Measurements from ENCODE around the gene PACSIN1.

Gene PACSIN1

DNA sequence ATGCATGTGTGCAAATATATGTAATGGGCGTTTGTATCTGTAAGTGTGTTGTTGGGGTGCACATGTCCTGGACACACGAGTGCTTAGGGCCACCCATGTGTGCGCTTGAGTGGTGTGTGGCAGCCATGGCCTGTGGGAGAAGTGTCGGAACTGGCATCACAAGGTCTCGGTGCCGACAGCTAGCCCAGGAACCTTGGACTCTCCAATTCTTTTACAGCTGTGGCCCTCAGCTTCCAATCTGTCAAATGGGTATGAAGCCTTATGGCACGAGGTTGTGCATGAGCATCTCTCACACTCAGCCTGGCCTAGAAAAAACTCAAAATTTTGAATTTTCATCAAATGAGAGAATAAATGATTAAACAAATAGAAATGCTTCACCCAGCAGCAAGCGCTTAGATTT is 48.2 kb downstream of the PACSIN1 start:
- DNase-seq (ENCODE audit: extremely low read depth in 1 of 2, low read depth in 1 of 2) = no peak

DNA sequence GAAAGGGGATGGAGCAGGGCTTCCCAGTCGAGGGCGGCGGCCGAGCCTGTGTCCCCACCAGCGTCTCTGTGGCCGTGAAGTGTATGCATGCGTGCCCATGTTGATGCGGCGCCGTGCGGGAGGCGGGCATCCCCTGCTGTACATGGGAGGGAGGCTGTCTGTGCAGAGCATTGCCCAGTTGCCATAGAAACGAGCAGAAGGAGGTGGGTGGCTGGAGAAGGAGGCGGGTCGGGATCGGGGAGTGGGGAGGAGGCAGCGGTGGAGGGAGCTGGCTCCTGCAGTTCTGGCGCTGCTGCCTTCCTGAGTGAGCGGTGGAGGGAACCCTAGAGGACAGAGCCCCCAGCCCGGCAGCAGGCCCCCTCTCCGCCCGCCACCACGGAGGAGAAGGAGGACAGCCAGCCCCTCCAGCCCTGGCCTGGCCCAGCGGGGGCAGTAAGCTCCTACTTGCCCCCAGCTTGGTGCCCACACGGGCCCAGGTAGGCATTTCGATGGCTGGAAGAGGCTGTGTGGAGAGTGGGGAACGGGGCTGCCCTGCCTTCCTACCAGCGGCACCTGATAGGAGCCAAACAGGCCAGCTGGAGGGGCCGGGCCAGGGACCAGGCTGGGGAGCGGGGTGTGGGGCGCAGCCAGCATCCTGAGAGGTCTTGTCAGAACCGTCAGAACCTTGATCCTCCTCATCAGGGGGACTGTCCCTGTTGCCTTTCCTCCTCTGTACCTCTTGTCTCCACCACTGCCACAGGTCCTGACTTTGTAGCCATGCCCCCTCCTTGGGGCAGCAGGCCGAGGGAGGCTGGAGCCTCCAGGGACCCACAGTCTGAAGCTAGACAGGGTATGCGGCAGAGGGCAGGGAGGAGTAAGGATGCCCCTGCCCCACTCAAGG is 49.0 kb downstream of the PACSIN1 start:
- DNase-seq (ENCODE audit: extremely low read depth in 1 of 2, low read depth in 1 of 2) = no peak

DNA sequence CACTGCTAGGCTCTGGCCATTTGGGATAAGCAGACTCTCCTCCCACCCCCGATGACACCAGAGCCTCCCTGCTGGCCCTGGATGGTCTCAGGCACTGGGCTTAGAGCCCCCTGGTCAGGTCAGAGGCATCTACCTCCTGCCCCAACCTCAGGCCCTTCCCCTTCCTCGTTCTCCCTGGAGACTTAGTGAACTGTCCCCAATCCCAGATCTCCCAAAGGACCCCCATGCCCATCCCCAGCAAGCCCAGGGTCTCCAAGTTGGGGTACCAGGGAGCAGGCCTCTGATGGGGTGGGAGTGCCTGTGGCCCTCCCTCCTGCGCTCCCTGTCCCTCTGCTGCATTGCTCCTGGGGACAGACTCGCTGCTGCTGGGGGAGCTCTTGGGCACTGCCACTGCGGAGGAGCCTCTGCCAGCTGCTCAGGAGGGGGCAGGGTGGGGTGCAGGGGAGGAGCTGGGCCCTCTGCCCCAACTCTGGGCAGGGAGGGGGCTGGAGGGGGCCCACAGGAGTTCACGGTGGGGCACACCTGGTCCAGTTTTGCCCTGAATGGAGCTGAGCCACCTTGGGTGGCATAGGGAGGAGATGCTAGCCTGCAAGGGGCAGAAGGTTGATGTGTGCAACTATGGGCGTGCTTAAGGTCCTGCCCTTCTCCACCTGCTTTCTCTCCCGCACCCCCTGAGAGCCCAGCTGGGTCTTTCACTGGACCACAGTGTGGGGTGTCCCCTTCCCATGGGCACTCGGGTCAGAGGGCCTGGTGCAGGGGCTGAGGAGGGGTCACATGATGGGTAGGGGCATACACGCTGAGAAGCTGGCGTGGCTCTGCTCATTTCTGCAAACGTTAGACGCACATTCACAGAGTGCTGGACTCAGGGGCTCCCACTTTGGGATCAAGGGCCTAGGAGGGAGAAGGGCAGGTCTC is 49.9 kb downstream of the PACSIN1 start:
- DNase-seq (ENCODE audit: extremely low read depth in 1 of 2, low read depth in 1 of 2) = no peak

DNA sequence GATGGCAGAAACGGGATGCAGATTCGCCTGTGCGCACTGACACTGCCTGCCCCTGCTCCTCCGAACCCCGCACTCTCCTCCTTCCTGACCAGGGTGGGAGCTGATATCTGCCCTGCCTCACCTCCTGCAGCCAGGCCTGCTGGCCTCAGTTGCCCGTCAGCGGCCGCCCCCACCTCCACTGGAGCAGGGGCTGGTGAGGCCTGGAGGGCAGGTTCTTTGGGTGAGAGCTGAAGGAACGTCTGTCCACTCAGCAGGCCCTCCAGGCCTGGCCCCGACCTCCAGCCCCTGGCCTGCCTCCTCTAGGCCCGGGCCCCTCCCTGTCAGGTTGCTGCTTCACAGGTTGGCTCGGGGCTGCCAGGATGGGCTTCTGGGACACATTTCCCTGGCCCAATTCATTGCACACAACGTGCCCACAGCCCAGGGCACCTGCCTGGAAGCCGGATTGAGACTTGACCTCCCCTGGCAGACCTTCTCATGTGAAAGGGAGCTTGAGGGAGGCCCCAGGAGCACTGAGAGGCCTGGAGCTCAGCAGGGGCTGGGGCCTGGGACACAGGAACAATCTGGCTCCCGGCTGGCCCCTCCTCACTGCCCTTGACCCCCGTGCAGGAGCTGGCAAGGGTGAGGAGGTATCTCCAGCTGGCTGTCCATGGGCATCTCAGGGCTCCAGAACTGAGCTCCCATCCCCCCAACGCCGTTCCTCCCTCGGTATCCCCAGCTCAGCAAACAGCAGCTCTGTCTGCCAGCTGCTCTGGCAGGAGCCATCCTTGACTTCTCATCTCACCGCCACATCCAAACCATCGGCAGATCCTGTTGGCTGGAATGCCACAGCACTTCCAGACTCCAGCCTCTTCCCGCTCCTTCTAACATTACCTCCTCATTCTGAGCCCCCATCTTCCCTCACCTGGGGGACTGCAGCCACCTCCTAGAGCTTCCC is 50.8 kb downstream of the PACSIN1 start:
- no peak for DNase-seq (ENCODE audit: extremely low read depth in 1 of 2, low read depth in 1 of 2)

DNA sequence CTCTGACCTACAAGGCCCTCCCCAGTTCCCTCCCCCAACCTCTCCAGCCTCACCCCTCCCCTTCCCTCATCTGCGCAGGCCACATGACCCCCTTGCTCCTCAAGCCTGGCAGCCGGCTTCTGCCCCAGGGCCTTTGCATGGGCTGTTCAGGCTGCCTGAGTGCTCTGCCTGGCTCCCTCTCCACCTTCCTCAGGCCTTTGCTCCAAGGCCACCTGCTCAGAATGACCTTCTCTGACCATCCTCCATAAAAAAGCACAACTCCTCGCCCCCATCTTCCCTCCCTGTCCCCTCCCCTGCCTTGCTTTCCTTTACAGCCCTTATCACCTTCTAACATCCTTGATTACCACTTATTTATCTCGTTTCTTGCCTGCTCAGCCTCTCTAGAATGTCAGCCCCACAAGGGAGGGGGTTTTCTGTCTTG is 51.6 kb downstream of the PACSIN1 start:
- no peak for DNase-seq (ENCODE audit: extremely low read depth in 1 of 2, low read depth in 1 of 2)

DNA sequence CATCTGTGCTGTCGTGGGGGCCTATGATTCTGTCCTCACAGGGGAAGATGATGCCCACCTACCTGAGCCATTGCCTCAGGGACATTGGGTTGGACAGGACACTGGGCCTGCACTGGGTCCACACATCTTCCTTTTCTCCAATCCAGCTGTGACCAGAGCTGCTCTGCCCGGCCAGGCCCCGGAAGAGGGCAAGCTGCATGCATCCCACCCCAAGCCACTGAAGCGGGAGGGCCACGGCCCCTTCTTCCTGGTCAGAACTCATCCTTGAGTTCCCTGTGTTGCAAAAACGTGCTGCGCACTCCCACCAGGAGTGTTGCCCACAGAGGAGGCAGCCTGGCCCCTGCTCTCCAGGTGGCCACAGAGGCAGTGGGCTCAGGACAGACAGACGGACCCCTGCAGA is 52.1 kb downstream of the PACSIN1 start:
- DNase-seq (ENCODE audit: extremely low read depth in 1 of 2, low read depth in 1 of 2) = no peak

DNA sequence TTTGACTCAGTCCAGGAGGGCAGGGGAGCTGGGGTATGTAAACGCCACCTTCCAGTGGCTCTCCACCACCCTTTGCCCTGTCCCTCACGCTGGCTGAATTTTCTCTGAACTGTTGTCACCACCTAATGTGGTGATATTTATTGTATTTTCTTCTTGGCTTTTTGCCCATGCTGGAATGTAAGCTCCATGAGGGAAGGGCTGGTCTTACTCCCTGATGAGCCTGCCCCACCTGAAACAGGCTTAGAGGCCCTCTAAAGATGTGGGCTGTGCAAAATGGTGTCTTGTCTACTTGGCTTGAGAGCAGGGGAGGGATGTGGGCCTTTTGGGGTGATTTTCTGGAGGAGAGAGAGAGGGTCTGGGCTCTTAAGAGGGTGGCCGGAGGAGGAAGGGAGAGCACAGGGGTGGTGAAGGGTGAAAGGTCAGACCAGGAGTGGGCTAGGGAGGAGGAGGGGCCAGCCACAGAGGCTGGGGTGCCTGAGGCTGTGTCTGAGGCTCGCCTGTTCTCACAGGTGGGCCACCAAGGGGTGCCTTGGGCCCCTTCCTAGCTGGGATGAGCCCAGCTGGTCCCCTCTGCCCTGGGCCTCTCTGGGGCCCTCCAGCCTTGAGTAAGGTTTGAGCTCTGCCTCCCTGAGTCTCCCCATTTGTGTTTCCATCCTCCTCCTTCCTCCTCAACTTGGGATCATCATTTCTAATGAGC is 52.9 kb downstream of the PACSIN1 start:
- DNase-seq (ENCODE audit: extremely low read depth in 1 of 2, low read depth in 1 of 2) = no peak

DNA sequence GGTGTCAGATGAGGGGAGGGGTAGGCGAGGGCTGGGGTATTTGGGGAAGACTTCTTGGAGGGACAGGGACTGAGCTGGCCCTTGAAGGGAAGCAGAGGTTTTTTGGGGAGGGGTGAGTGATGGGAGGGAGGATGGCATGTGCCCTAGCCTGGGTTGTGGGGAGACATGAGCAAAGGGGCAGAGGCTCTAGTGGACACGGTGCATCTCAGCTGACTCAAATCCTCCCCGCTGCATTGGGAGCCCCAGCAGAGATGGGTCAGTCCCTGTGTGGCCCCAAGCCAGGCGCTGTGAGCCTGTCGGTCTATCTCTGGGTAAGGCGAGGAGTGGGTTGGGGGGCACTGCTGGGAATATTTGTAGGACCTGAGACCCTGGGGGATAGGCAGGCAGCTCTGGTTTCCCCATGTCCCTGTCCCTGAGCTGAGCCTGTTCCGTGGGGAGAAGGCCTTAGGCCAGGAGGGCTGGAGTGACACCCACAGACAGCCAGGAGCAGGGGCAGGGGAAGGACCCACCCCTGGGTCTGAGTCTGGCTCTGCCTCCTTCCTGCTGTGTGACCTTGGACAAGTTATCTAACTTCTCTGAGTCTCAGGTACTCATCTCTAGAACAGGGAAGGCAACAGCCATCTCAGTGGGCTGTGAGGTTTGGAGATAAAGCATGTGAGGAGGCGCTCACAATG is 54.2 kb downstream of the PACSIN1 start:
- no peak for DNase-seq (ENCODE audit: extremely low read depth in 1 of 2, low read depth in 1 of 2)

DNA sequence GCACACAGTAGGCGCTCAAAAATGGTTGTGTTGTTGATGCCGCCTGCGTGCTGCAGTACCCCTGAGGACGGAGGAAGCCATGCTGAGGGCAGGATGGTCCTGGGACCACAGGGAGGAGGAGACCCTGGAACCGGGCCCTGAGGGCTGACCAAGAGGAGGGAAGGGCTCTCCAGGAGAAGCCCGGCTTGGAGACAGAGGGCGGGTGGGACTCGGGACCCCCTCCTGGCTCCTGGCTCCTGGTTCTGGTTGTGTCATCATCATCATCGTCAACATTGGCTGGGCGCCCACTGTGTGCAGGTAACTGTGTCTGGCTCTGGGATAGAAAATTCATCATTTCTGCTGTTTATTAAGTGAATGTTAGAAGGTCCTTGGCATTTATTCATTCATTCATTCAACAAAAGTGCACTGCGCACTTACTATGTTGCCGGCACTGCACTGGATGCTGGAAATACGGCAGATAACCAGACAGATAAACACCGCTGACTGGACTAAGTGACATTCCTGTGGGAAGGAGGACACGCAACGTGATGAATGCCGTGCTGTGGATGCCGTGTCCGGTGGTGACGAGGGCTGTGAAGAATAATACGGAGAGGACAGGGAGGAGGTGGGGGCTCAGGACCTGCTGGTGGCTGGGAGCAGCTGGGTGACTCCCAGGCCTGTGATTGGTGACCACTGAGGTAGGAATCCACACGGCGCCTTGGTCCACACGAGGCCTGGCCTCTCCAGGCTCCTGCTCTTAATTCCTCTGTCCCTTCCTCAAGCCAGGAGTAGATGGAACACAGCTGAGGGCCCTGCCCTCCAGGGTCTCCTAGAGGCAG is 55.0 kb downstream of the PACSIN1 start:
- no peak for DNase-seq (ENCODE audit: extremely low read depth in 1 of 2, low read depth in 1 of 2)

DNA sequence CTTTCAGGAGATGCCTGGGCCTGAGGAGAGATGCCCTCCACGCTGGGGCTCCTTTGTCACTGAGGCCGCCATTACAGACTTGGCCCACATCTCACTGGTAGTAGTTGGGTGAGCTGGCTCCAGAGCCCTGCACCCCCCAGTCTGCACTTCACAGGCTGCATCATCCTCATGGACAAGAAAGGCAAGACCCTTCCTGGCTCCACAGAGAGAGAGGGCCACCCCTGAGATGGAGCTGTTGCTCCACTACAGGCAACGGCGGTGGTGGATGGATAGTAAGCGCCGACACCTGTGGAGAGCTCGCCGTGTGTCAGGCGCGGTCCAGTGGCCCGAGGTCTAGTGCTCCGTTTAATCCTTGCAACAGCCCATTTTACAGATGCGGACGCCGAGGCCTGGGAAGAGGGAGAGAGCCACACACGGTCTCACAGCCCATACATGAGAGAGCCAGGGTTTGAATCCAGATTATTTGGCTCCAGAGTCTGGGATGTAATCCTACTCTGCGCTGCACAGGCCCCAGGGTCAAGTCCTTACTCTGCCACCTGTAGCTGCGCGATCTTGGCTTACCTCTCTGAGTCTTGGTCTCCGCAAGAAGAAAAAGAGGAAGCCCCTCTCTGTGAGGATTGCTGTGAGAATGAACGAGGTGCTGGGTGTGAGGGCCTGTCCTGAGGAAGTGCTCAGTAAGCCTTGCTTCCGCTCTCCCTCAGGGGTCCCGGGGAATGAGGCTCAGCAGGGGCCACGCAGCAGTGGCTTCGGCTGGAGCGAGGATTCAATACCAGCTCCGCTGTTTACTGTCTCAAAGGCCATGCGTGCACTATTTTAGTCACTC is 55.8 kb downstream of the PACSIN1 start:
- no peak for DNase-seq (ENCODE audit: extremely low read depth in 1 of 2, low read depth in 1 of 2)

DNA sequence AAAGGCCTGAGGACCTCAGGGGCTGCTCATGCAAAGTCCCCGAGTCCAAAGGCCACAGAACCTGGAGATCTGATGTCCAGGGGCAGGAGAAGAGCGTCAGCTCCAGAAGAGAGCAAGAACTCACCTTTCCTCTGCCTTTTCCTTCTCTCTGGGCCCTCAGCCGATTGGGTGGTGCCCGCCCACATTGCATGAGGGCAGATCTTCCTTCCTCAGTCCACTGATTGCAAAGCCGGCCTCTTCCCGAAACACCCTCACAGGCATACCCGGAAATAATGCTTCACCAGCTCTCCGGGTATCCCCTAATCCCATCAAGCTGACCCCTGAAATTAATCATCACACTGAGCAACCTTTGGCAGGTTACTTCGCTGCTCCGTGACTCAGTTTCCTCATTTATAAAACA is 56.9 kb downstream of the PACSIN1 start:
- no peak for DNase-seq (ENCODE audit: extremely low read depth in 1 of 2, low read depth in 1 of 2)

DNA sequence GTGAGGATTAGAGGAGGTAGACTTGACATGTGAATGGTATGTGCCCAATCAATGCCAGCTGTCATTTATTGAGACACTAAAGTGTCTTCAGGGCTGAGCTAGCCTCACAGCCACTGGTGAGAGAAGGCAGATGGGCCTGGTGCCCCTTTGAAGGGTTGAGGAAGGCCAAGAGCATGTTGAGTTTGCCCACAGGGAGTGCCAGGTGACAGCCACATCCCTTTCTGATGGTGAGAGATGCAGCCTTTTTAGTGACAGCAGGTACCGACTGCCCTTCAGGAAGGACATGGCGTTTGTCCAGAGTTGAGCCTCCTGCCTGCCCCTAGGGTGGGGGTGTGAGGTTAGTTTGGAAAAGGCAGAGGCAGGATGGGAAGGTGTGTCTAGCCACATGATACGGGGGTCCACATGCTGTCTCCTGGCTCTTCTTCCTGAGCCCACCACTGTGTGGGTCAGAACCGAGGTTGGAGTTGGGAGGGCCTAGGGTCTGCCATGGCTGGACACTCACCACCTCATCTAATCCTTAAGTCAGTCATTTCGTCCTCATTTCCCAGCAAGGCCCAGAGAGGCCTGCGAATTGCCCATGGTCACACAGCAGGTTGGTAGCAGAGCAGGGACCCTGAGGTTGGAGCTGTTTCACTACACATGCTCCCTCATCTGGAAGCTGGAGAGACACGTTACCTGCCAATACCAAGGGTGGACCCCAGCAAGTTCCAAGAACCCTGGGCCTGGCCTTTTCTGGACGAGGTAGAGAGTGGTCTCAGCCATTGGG is 57.7 kb downstream of the PACSIN1 start:
- DNase-seq (ENCODE audit: extremely low read depth in 1 of 2, low read depth in 1 of 2) = no peak

DNA sequence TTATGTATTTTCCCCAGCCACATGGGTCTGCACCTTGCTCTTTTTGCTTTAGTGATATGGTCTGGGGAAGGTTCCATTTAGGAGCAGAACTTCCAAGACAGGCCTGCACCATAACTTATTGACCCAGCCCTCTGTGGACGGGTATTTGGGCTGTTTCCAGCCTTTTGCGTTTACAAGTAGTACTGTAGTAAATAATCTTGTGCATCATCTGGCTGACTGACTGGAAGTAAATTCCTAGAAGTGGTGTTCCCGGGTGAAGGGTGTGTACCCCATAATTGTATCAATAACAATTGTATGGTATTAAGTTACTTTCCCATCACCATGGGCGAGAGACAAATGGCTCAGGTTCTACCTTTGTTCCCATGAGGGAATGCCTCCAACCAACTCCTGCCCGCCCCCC is 58.6 kb downstream of the PACSIN1 start:
- DNase-seq (ENCODE audit: extremely low read depth in 1 of 2, low read depth in 1 of 2) = no peak

DNA sequence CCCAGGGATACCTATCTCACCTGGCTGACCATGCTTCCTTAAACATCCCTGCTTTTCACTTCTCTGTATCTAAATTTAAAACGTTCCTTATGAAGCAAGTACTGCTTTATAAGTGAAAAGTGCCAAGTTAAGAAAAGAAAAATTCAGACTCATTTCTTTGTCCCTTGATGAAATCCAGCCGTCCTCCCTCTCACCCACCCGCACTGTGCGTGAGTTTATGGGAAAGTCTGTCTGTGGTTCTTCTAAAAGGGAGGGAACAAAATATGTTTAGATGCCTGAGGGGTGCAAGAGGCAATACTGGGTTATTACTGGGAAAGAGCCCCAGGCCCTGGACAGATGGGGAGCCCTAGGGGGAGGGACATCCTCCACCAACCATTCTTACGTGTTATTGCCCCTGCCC is 59.1 kb downstream of the PACSIN1 start:
- DNase-seq (ENCODE audit: extremely low read depth in 1 of 2, low read depth in 1 of 2) = no peak

DNA sequence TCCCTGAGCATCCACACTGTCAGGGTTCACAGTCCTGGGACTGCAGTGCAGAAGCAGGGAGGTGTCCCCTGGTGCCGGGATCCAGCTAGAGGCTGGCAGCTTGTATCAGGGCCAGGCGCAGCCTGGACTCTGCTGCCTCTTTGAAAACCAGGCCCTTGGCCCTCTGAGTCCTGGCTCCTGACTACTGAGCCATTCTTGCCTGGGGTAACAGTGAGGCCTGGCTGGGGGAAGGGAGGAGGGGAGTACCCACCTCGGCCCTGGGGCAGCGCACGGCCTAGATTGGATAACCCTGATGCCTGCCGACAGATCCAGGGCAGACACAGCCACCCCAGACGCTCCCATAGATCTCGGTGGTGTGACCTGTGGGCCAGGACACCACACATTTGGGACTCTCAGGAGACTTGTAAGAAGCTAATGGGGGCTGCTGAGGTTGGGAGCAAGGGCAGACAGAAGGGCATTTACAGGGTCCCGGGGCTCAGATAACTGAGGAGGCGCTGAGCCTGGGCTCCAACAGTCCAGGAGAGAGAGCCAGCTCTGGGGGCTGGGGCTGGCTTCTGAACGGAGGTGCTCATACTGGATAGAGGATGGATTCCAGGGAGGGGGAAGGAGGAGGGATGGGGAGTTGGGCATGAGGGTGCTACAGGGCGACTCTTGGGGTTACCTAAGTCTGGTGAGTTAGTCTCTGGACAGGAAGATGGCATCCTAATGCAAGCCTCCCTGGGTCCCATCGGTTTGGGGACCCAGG is 59.7 kb downstream of the PACSIN1 start:
- DNase-seq (ENCODE audit: extremely low read depth in 1 of 2, low read depth in 1 of 2) = no peak

DNA sequence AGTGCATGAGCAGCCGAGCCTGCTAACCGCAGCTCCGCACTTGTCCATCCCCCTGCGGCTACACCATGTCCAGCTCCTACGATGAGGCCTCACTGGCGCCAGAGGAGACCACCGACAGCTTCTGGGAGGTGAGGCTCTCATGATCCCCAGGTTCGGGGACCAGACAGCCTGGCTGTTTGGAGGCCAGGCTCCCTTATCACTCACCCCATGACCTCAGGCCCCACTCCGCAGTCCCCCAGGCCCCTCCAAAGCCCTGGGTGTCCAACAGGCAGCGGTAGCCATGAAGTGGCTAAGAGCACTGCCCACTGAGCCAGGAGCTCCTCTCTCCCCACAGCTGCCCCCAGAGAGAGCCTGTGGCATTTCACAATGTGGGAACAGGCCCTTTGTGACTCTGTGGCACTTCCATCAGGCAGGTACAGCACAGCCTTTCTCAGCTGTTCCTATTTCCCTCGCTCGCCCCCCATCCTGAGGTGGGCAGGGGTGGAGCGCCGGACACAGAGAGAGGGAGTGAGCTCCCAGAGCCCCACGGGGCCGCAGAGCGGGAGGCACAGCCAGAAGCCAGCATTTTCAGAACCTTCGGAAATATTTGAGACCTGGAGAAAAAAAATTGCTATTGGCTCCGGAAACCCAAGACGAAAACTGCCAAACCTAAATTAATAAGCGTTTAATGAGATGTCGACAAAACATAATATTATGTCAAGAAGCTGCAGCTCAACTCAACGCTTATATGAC is 60.5 kb downstream of the PACSIN1 start:
- no peak for DNase-seq (ENCODE audit: extremely low read depth in 1 of 2, low read depth in 1 of 2)

Data from activated CD8-positive, alpha-beta memory T cell treated with anti-CD3 and anti-CD28 coated beads for 1 hour (primary cell).